H1 (cell line): Measurements from ENCODE around the gene B4GALT5. TPM values are rescaled to one million over a fixed set of nuclear protein-coding genes. Genes with fewer than 3 reads are reported as not detected.

Experiments used
- CTCF ChIA-PET: fragments of 300-600 bp; sonication (Branson Sonifier 250); formaldehyde crosslinking; loops from one replicate; lab custom pipeline; 2021; ENCODE audit not compliant: partially characterized antibody; lab: Charles Lee
- POLR2A ChIA-PET: fragments of 300-600 bp; sonication (Branson Sonifier 250); formaldehyde crosslinking; loops from one replicate; lab custom pipeline; 2021; ENCODE audit warnings: inconsistent platforms; ENCODE audit not compliant: partially characterized antibody; lab: Charles Lee
- DNase-seq, 2 experiments: peaks; one replicate each; pipeline versions ENCODE4 v3.0.0 to v3.0.0-alpha.2; 2010 to 2022; ENCODE audit warnings: low spot score in 2 of 2, low read depth in 1 of 2, mixed read lengths in 1 of 2
- FAIRE-seq: peaks from 2 replicates; lab custom pipeline; 2011; peaks lifted over from hg19 to GRCh38; lab: Jason Lieb, UNC
- H2AFZ ChIP-seq: 2 replicates; pipeline ENCODE4 v1.8.1; 2012; ENCODE audit warnings: low read length, inconsistent platforms
- H2AK5ac ChIP-seq: 2 replicates; pipeline ENCODE4 v1.6.1; 2013; ENCODE audit warnings: low read depth, low read length
- H2BK120ac ChIP-seq: replicated peaks from 2 replicates; pipeline ENCODE3; 2013; ENCODE audit warnings: low read depth, low read length, inconsistent platforms
- H2BK12ac ChIP-seq: 2 replicates; pipeline ENCODE4 v1.6.1; 2013; ENCODE audit warnings: low read depth, low read length
- H2BK15ac ChIP-seq: 2 replicates; pipeline ENCODE4 v1.6.1; 2013; ENCODE audit warnings: low read length
- H2BK20ac ChIP-seq: 2 replicates; pipeline ENCODE4 v1.6.1; 2013; ENCODE audit warnings: low read length
- H2BK5ac ChIP-seq: 2 replicates; pipeline ENCODE4 v1.6.1; 2013; ENCODE audit warnings: low read depth, low read length
- H3K14ac ChIP-seq: 2 replicates; pipeline ENCODE4 v1.6.1; 2013; ENCODE audit warnings: inconsistent platforms; ENCODE audit not compliant: insufficient read length
- H3K18ac ChIP-seq: 2 replicates; pipeline ENCODE4 v1.6.1; 2013; ENCODE audit warnings: low read length; ENCODE audit errors: extremely low read depth
- H3K23ac ChIP-seq: 2 replicates; pipeline ENCODE4 v1.6.1; 2013; ENCODE audit warnings: inconsistent platforms; ENCODE audit not compliant: insufficient read length
- H3K23me2 ChIP-seq: 2 replicates; pipeline ENCODE4 v1.6.1; 2013; ENCODE audit warnings: low read depth, low read length
- H3K27ac ChIP-seq: 2 replicates; pipeline ENCODE4 v1.6.1; 2011; ENCODE audit warnings: low read depth, low read length, inconsistent platforms
- H3K27me3 ChIP-seq, 4 experiments: replicated peaks in 1 of 4; 1 replicate in 1 of 4; 2 replicates in 3 of 4; pipeline versions ENCODE4 v1.6.1 to v1.8.1; 2011 to 2013; ENCODE audit warnings: low read length in 3 of 4, mild to moderate bottlenecking in 3 of 4, inconsistent platforms in 2 of 4, mixed read lengths in 2 of 4, moderate library complexity in 1 of 4; ENCODE audit not compliant: control insufficient read depth in 3 of 4, insufficient read depth in 3 of 4; ENCODE audit errors: extremely low read depth in 1 of 4
- H3K36me3 ChIP-seq, 4 experiments: 2 replicates each; pipeline versions ENCODE4 v1.6.1 to v1.8.1; 2011 to 2013; ENCODE audit warnings: mild to moderate bottlenecking in 4 of 4, low read length in 3 of 4, moderate library complexity in 2 of 4, control low read depth in 1 of 4, inconsistent platforms in 1 of 4; ENCODE audit not compliant: insufficient read depth in 4 of 4, control insufficient read depth in 2 of 4
- H3K4ac ChIP-seq: replicated peaks from 2 replicates; pipeline ENCODE3; 2013; ENCODE audit warnings: low read length, low read depth, mixed read lengths, inconsistent platforms; ENCODE audit not compliant: insufficient read length
- H3K4me1 ChIP-seq, 4 experiments: replicated peaks in 1 of 4; 1 replicate in 1 of 4; 2 replicates in 3 of 4; pipeline versions ENCODE4 v1.6.1 to v1.8.1; 2011 to 2013; ENCODE audit warnings: low read length in 3 of 4, inconsistent platforms in 2 of 4, mixed read lengths in 1 of 4; ENCODE audit not compliant: insufficient read depth in 4 of 4, control insufficient read depth in 3 of 4
- H3K4me2 ChIP-seq, 2 experiments: 2 replicates each; pipeline versions ENCODE4 v1.6.1 to v1.8.1; 2011 to 2013; ENCODE audit warnings: low read depth in 2 of 2, low read length in 2 of 2, control low read depth in 1 of 2, inconsistent platforms in 1 of 2, mild to moderate bottlenecking in 1 of 2; ENCODE audit not compliant: insufficient read depth in 1 of 2
- H3K4me3 ChIP-seq, 4 experiments: fragments of 200-600, 300-600 bp in 1 of 4; sonication (generic), shearing (Covaris generic), sonication (Bioruptor Twin) in 1 of 4; 2 replicates each; pipeline versions ENCODE4 v1.5.1 to v1.8.1; 2011 to 2016; ENCODE audit warnings: low read length in 4 of 4, low read depth in 3 of 4, control low read depth in 2 of 4, inconsistent platforms in 2 of 4, mild to moderate bottlenecking in 2 of 4, mixed read lengths in 1 of 4, moderate library complexity in 1 of 4; ENCODE audit not compliant: insufficient read depth in 2 of 4; ENCODE audit errors: extremely low read depth in 1 of 4
- H3K56ac ChIP-seq: replicated peaks from 2 replicates; pipeline ENCODE3; 2013; ENCODE audit warnings: low read depth, mild to moderate bottlenecking, mixed read lengths, low read length, inconsistent platforms; ENCODE audit not compliant: insufficient read length
- H3K79me1 ChIP-seq: 2 replicates; pipeline ENCODE4 v1.6.1; 2013; ENCODE audit warnings: low read depth, low read length, control low read depth
- H3K79me2 ChIP-seq, 2 experiments: 2 replicates each; pipeline versions ENCODE4 v1.6.1 to v1.8.1; 2012 to 2013; ENCODE audit warnings: low read length in 2 of 2, mild to moderate bottlenecking in 2 of 2, inconsistent platforms in 1 of 2; ENCODE audit not compliant: insufficient read depth in 2 of 2, control insufficient read depth in 1 of 2
- H3K9ac ChIP-seq, 4 experiments: replicated peaks in 1 of 4; 1 replicate in 1 of 4; 2 replicates in 3 of 4; pipeline versions ENCODE4 v1.6.1 to v1.8.1; 2011 to 2013; ENCODE audit warnings: low read depth in 3 of 4, low read length in 3 of 4, control low read depth in 2 of 4, mild to moderate bottlenecking in 2 of 4, moderate library complexity in 2 of 4, inconsistent platforms in 1 of 4; ENCODE audit errors: extremely low read depth in 1 of 4
- H3K9me3 ChIP-seq, 2 experiments: 2 replicates each; pipeline versions ENCODE4 v1.6.1 to v1.8.1; 2012 to 2013; ENCODE audit warnings: mild to moderate bottlenecking in 2 of 2, moderate library complexity in 2 of 2, control low read depth in 1 of 2, inconsistent platforms in 1 of 2, low read depth in 1 of 2, low read length in 1 of 2, mixed read lengths in 1 of 2; ENCODE audit not compliant: insufficient read depth in 2 of 2
- H4K20me1 ChIP-seq, 2 experiments: replicated peaks in 1 of 2; 2 replicates each; pipeline versions ENCODE3 to v1.8.1; 2011 to 2013; ENCODE audit warnings: inconsistent platforms in 2 of 2, low read length in 2 of 2, mild to moderate bottlenecking in 1 of 2; ENCODE audit not compliant: insufficient read depth in 2 of 2, control insufficient read depth in 1 of 2
- H4K5ac ChIP-seq: 2 replicates; pipeline ENCODE4 v1.6.1; 2013; ENCODE audit warnings: low read length, low read depth, mixed read lengths, inconsistent platforms; ENCODE audit not compliant: insufficient read length
- H4K8ac ChIP-seq: 2 replicates; pipeline ENCODE4 v1.8.0; 2013; ENCODE audit warnings: mild to moderate bottlenecking, moderate library complexity, low read length, inconsistent platforms; ENCODE audit not compliant: insufficient read depth; ENCODE audit errors: extremely low read depth
- H4K91ac ChIP-seq: replicated peaks from 2 replicates; pipeline ENCODE3; 2013; ENCODE audit warnings: low read length, mixed read lengths, inconsistent platforms; ENCODE audit not compliant: insufficient read length
- BACH1 ChIP-seq: IDR thresholded peaks from 2 replicates; pipeline ENCODE4 v1.6.1; 2012; ENCODE audit warnings: low read length, improper control_type of control experiment
- CREB1 ChIP-seq: IDR thresholded peaks from 2 replicates; pipeline ENCODE4 v1.6.1; 2012; ENCODE audit warnings: inconsistent platforms
- EZH2 ChIP-seq: fragments of 200-600 bp; sonication (generic); IDR thresholded peaks from 2 replicates; pipeline ENCODE4 v1.7.1; 2012; ENCODE audit warnings: low read depth, mild to moderate bottlenecking, moderate library complexity, low read length, inconsistent platforms; ENCODE audit not compliant: severe bottlenecking
- HDAC2 ChIP-seq, 2 experiments: fragments of 300-600 bp in 1 of 2; sonication (generic) in 1 of 2; IDR thresholded peaks; 2 replicates each; pipeline ENCODE4 v1.6.1; 2011 to 2012; ENCODE audit warnings: low read depth in 2 of 2, low read length in 2 of 2, mild to moderate bottlenecking in 2 of 2, moderate library complexity in 2 of 2, borderline replicate concordance in 1 of 2, inconsistent platforms in 1 of 2
- HDAC6 ChIP-seq: IDR thresholded peaks from one replicate; pipeline ENCODE4 v1.7.1; 2012; ENCODE audit warnings: low read depth, mild to moderate bottlenecking, inconsistent platforms, low read length, moderate library complexity
- SRF ChIP-seq: IDR thresholded peaks from 2 replicates; pipeline ENCODE4 v1.6.1; 2011; ENCODE audit warnings: mild to moderate bottlenecking, low read depth, low read length, moderate library complexity
- WGBS, 2 experiments: shearing (Covaris generic) in 1 of 2; methylation state at CpG; one replicate each; pipeline versions ENCODE4 v1.1.6 to v1.1.7; 2013 to 2015; ENCODE audit warnings: low lambda C conversion rate in 2 of 2, mixed read lengths in 2 of 2, inconsistent platforms in 1 of 2, low coverage in 1 of 2, missing lambda C conversion rate in 1 of 2; ENCODE audit not compliant: insufficient replicate concordance in 2 of 2, insufficient coverage in 1 of 2, insufficient read length in 1 of 2; ENCODE audit errors: extremely low coverage in 1 of 2, missing lambda C conversion rate in 1 of 2; 5-methylcytosine and 5-hydroxymethylcytosine counted together
- polyA plus RNA-seq, 7 experiments: library from polyadenylated mRNA; depleted of rRNA in 3 of 7; stranded (reverse) in 5 of 7; unstranded in 2 of 7; fragments of >200 nt in 5 of 7; fragments of 200-250 nt in 2 of 7; gene quantifications; 1 replicate in 5 of 7; 2 replicates in 1 of 7; 4 replicates in 1 of 7; pipeline versions ENCODE4 v1.2.1 to v1.2.3, GENCODE V29; 2011 to 2013; ENCODE audit warnings: missing spikeins in 2 of 7, mixed read lengths in 2 of 7
- total RNA-seq: library from RNA; stranded (reverse); fragmentation: NEBNext Ultra II Directional; extraction: Animal tissue kit (Norgen Biotek cat#: 25700); gene quantifications from 2 replicates; pipeline ENCODE4 v1.2.1, GENCODE V29; 2021

The B4GALT5 gene
- total and polyA plus RNA-seq, 2 of the 8 experiments (the other 6 are each of a cell fraction or from before 2014, with no cell fraction given), result 46.5 to 75.4 TPM

DNA sequence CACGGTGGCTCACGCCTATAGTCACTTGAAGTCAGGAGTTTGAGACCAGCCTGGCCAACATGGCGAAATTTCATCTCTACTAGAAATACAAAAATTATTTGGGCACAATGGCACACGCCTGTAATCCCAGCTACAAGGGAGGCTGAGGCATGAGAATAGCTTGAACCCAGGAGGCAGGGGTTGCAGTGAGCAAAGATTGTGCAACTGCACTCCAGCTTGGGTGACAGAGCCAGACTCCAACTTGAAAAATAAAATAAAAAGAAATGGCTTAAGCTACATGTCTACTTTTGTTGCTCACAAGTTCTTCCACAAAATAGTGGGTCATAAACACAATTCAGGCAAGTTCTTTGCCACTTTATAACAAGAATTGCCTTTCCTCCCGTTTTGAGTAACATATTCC lies 27.1 kb upstream of the B4GALT5 start:
- Histone ChIP-seq H3K4me1 (peaks cover 0 to 4% (median 2%) of the 10 kb centered on the region in 4 experiments; a peak in 2 of 7 replicates), H3K18ac (no peak overlapping the region), H2BK120ac (no peak overlapping the region), H2BK5ac (no peak overlapping the region), H4K5ac (no peak overlapping the region), H3K56ac (no peak overlapping the region), H2BK20ac (no peak overlapping the region), H2AK5ac (no peak overlapping the region), H3K9me3 (no peaks in the 10 kb centered on the region), H3K9ac (no peak overlapping the region), H3K79me2 (no peaks in the 10 kb centered on the region), H3K14ac (no peak overlapping the region), H2BK12ac (no peak overlapping the region), H3K27me3 (no peaks in the 10 kb centered on the region), H2BK15ac (no peak overlapping the region), H4K20me1 (no peaks in the 10 kb centered on the region), H3K23ac (no peak overlapping the region), H3K4me2 (no peak overlapping the region), H4K8ac (no peak overlapping the region), H3K79me1 (no peaks in the 10 kb centered on the region), H3K4ac (no peak overlapping the region), H2AFZ (no peak overlapping the region), H3K36me3 (no peaks in the 10 kb centered on the region), H3K27ac (no peak overlapping the region), H3K4me3 (no peak overlapping the region), H4K91ac (no peak overlapping the region), H3K23me2 (no peaks in the 10 kb centered on the region; the same call in 1 of the 2 replicates)
- DNase-seq (no peak), FAIRE-seq (no peak)
- WGBS, 2 experiments, result 81% methylated on average over 5 of the region's 5 CpGs; no CpG with 5 or more reads in 1 of the 2 experiments
- ChIA-PET CTCF (interaction anchor here (1.3 to 1.7 kb wide), 2 partner anchors 44 to 47 kb away, joined by 3 read pairs; no protein-coding TSS in a partner anchor), POLR2A (interaction anchor here (0.6 kb wide), 1 partner anchor 71 kb away, joined by 3 read pairs; no protein-coding TSS in a partner anchor)
- no peak for TF ChIP-seq BACH1
- no peak for TF ChIP-seq SRF
- no peak for TF ChIP-seq HDAC6
- TF ChIP-seq HDAC2 (IDR thresholded peaks at IDR 0.05; ENCODE audit: borderline replicate concordance in 1 of 2, low read depth in 2 of 2, low read length in 2 of 2), result no peak
- TF ChIP-seq EZH2, result no peak
- TF ChIP-seq CREB1, result no peak
